Limb (tissue), 2 donors: ENCODE data around the gene CFAP299.

Experiments used
- DNase-seq, 2 donors: peaks; one replicate each; pipeline ENCODE4 v3.0.0-alpha.2; 2016; ENCODE audit errors: extremely low spot score in 2 of 2

CFAP299 gene

GRCh38 chr4:80387390-80388283 lies 52.1 kb downstream of the CFAP299 start:
- DNase-seq: no peak

GRCh38 chr4:80388284-80388607 lies 52.7 kb downstream of the CFAP299 start:
- no peak for DNase-seq

GRCh38 chr4:80390178-80390577 lies 54.6 kb downstream of the CFAP299 start:
- DNase-seq: no peak

GRCh38 chr4:80393246-80393969 lies 57.9 kb downstream of the CFAP299 start:
- no peak for DNase-seq

- no peak for DNase-seq
Measured at GRCh38 chr4:80393970-80394250, 58.4 kb downstream of the CFAP299 start.

GRCh38 chr4:80407246-80407645 lies 71.7 kb downstream of the CFAP299 start:
- peak in 1 of 2 donors; percentile 32 for DNase-seq

- DNase-seq: peak in 1 of 2 donors; percentile 42
Measured at GRCh38 chr4:80409809-80410208, 74.3 kb downstream of the CFAP299 start.

GRCh38 chr4:80412322-80412721 lies 76.8 kb downstream of the CFAP299 start:
- DNase-seq: no peak

- DNase-seq: no peak
Measured at GRCh38 chr4:80413086-80413485, 77.6 kb downstream of the CFAP299 start.

- DNase-seq: no peak
Measured at GRCh38 chr4:80417019-80417418, 81.5 kb downstream of the CFAP299 start.

GRCh38 chr4:80419946-80420345 lies 84.4 kb downstream of the CFAP299 start:
- DNase-seq: no peak

- no peak for DNase-seq
Measured at GRCh38 chr4:80420638-80421037, 85.1 kb downstream of the CFAP299 start.

GRCh38 chr4:80422727-80423404 lies 87.3 kb downstream of the CFAP299 start:
- no peak for DNase-seq

GRCh38 chr4:80423553-80424224 lies 88.2 kb downstream of the CFAP299 start:
- DNase-seq: no peak

GRCh38 chr4:80424225-80424581 lies 88.7 kb downstream of the CFAP299 start:
- DNase-seq: no peak

- DNase-seq: no peak
Measured at GRCh38 chr4:80425124-80426100, 89.9 kb downstream of the CFAP299 start.

GRCh38 chr4:80431203-80431965 lies 95.9 kb downstream of the CFAP299 start:
- DNase-seq: no peak

GRCh38 chr4:80434238-80434637 lies 98.7 kb downstream of the CFAP299 start:
- DNase-seq: no peak

- DNase-seq: no peak
Measured at GRCh38 chr4:80438016-80438415, 102.5 kb downstream of the CFAP299 start.
